ENCODE measurements around the gene ANKRD55. TPM values are rescaled to one million over a fixed set of nuclear protein-coding genes. Genes with fewer than 3 reads are reported as not detected.
"Not testable (repeated sequence)": the region's sequence is repeated elsewhere in the genome, so short reads cannot be mapped to it uniquely, and the experiment has no call there.

ANKRD55 gene
- total RNA-seq, 1 donor: under 0.01 TPM

- TF ChIP-seq CTCF (IDR thresholded peaks at IDR 0.05; ENCODE audit: insufficient read depth, low read depth, low read length): no peak
- H3K4me3 ChIP-seq (ENCODE audit: low read depth, low read length): no peak overlapping the region
- DNase-seq (ENCODE audit: low read depth): no peak
These were observed 102.5 kb downstream of the ANKRD55 start for GRCh38 chr5:56130664-56131063.

GRCh38 chr5:56129288-56129687 is 103.8 kb downstream of the ANKRD55 start:
- DNase-seq (ENCODE audit: low read depth): peak; percentile 47
- no peak for TF ChIP-seq CTCF (IDR thresholded peaks at IDR 0.05; ENCODE audit: insufficient read depth, low read depth, low read length)
- no peak overlapping the region for H3K4me3 ChIP-seq (ENCODE audit: low read depth, low read length)

GRCh38 chr5:56128113-56128512 is 105.0 kb downstream of the ANKRD55 start:
- TF ChIP-seq CTCF (IDR thresholded peaks at IDR 0.05; ENCODE audit: insufficient read depth, low read depth, low read length): no peak
- H3K4me3 ChIP-seq (ENCODE audit: low read depth, low read length): no peak overlapping the region
- peak; percentile 40 for DNase-seq (ENCODE audit: low read depth)

GRCh38 chr5:56126487-56127179 is 106.5 kb downstream of the ANKRD55 start:
- H3K4me3 ChIP-seq (ENCODE audit: low read depth, low read length): no peak overlapping the region
- no peak for DNase-seq (ENCODE audit: low read depth)
- TF ChIP-seq CTCF (IDR thresholded peaks at IDR 0.05; ENCODE audit: insufficient read depth, low read depth, low read length): no peak

GRCh38 chr5:56123531-56124243 is 109.4 kb downstream of the ANKRD55 start:
- DNase-seq (ENCODE audit: low read depth): peak; percentile 100
- no peak for TF ChIP-seq CTCF (IDR thresholded peaks at IDR 0.05; ENCODE audit: insufficient read depth, low read depth, low read length)
- no peak overlapping the region for H3K4me3 ChIP-seq (ENCODE audit: low read depth, low read length)

GRCh38 chr5:56122360-56122985 is 110.7 kb downstream of the ANKRD55 start:
- not testable (repeated sequence) for DNase-seq (ENCODE audit: low read depth); H3K4me3 ChIP-seq (ENCODE audit: low read depth, low read length)

- H3K4me3 ChIP-seq (ENCODE audit: low read depth, low read length): no peak overlapping the region
- DNase-seq (ENCODE audit: low read depth): no peak
- TF ChIP-seq CTCF (IDR thresholded peaks at IDR 0.05; ENCODE audit: insufficient read depth, low read depth, low read length): no peak
These were observed 114.1 kb downstream of the ANKRD55 start for GRCh38 chr5:56119050-56119449.

Measured in fibroblast of villous mesenchyme (primary cell).